Left ventricle myocardium inferior (tissue), 1 donor: ENCODE data around the gene CMTR2. TPM values are rescaled to one million over a fixed set of nuclear protein-coding genes. Genes with fewer than 3 reads are reported as not detected.

Experiments used
- DNase-seq: peaks from one replicate; pipeline ENCODE4 v3.0.0-alpha.2; 2020
- H3K27ac ChIP-seq: fragments of 200-600 bp; replicated peaks from 2 replicates; pipeline ENCODE4 v1.8.0; 2021
- H3K27me3 ChIP-seq: fragments of 200-600 bp; 2 replicates; pipeline ENCODE4 v1.8.0; 2021; ENCODE audit warnings: low read depth
- H3K36me3 ChIP-seq: fragments of 200-600 bp; 2 replicates; pipeline ENCODE4 v1.8.0; 2021
- H3K4me1 ChIP-seq: fragments of 200-600 bp; 2 replicates; pipeline ENCODE4 v1.8.0; 2021
- H3K4me3 ChIP-seq: fragments of 200-600 bp; 2 replicates; pipeline ENCODE4 v1.8.0; 2021; ENCODE audit warnings: mild to moderate bottlenecking, moderate library complexity
- H3K9me3 ChIP-seq: fragments of 200-600 bp; replicated peaks from 2 replicates; pipeline ENCODE4 v1.8.0; 2021
- intact Hi-C: fragments of 100-400 bp; cut with micrococcal nuclease; formaldehyde crosslinking; loops from one replicate; pipeline ENCODE4 v1.11.0; 2022
- total RNA-seq: library from RNA; stranded (reverse); fragmentation: NEBNext Ultra II Directional; extraction: Animal tissue kit (Norgen Biotek cat#: 25700); gene quantifications from one replicate; pipeline ENCODE4 v1.2.1, GENCODE V29; 2021
- TF ChIP-seq, protein P1 (sequence below): fragments of 200-600 bp; IDR thresholded peaks from 2 replicates; pipeline ENCODE4 v1.8.0; 2021; ENCODE audit warnings: antibody characterized with exemption, mild to moderate bottlenecking, borderline replicate concordance
- donor health status: DM: no; HTN: yes; CAD: no; lungs with severe emphysema.

Gene CMTR2
- total RNA-seq, 1 donor from 2014 or later = 9.3 TPM

DNA sequence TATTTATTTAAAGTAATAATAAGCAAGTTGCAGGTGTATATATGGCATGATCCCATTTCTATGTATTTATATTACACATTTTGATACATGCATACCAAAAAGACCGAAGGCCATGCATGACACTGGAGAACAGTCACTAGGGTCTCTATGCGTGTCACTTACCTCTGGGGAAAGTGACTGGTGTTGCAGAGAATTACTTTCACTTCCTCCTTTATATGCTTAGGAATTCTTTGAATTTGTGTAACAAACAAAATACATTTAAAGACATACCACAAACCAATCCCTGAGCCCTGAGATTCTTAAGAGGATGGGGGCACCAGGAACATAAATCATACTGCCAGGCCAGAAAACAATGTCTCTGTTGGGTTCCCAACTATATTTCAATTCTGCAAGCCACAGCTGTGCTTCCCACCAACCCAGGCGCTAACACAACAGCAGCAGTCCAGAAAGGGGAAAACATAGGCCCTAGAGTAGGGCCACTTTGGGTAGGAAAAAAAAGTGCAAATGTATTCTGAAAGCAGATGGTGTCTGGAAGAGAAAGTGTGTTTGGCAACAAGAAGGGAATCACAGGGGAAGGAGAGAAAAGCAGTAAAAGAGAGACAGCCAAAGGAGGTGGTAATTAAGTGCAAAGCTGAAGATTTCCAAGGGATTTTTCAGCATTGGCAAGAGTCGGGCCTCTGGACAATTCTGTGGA lies 34.2 kb downstream of the CMTR2 start:
- no peaks in the 10 kb centered on the region for H3K4me1 ChIP-seq
- H3K9me3 ChIP-seq = no peaks in the 10 kb centered on the region
- peaks cover 2% of the 10 kb centered on the region for H3K27me3 ChIP-seq
- H3K36me3 ChIP-seq = no peaks in the 10 kb centered on the region
- H3K27ac ChIP-seq = no peak overlapping the region
- DNase-seq = no peak
- intact Hi-C loops = no loop called here
- TF ChIP-seq, protein P1, sequence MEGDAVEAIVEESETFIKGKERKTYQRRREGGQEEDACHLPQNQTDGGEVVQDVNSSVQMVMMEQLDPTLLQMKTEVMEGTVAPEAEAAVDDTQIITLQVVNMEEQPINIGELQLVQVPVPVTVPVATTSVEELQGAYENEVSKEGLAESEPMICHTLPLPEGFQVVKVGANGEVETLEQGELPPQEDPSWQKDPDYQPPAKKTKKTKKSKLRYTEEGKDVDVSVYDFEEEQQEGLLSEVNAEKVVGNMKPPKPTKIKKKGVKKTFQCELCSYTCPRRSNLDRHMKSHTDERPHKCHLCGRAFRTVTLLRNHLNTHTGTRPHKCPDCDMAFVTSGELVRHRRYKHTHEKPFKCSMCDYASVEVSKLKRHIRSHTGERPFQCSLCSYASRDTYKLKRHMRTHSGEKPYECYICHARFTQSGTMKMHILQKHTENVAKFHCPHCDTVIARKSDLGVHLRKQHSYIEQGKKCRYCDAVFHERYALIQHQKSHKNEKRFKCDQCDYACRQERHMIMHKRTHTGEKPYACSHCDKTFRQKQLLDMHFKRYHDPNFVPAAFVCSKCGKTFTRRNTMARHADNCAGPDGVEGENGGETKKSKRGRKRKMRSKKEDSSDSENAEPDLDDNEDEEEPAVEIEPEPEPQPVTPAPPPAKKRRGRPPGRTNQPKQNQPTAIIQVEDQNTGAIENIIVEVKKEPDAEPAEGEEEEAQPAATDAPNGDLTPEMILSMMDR = no peak
- no peak overlapping the region for H3K4me3 ChIP-seq

DNA sequence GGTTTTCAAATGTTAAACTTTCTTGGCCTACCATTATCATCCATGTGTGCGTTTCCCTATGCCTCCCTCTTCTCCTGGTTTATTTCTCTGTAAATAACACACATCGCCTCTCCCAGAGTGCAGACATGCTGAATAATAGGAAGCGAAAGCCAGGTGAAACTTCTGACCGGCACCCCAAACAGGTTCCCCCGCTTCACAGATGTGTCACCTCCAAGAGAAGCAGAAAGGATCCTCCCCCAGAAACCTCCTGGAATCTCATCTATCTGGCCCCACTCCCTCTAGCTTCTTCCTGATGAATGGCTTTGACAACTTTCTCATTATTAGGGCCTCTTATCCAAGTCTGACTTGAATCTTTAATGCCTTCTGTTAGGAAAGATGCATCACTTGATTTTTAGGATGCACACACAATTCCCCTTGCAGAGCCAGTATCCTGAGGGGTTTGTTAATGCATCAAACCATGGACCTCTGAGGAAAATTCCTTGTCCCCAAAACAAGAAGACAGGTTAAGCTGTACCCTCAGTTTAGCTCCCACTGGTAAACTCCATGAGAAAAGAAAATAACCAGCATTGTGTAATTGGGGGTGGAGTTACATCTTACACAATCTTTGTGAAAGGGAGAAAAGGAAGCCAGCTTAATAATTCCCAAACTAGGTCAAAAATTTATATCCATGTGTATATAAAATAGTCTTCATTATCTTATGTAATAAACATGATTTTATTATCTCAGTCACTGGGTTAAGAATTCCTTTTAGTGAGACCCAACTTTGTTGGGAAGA lies 38.6 kb downstream of the CMTR2 start:
- no peak for DNase-seq
- Histone ChIP-seq H3K4me3 (no peak overlapping the region), H3K27me3 (peaks cover 4% of the 10 kb centered on the region), H3K9me3 (no peaks in the 10 kb centered on the region), H3K36me3 (no peaks in the 10 kb centered on the region), H3K27ac (no peak overlapping the region), H3K4me1 (no peaks in the 10 kb centered on the region)
- TF ChIP-seq, protein P1 = no peak
- intact Hi-C loops = no loop called here

DNA sequence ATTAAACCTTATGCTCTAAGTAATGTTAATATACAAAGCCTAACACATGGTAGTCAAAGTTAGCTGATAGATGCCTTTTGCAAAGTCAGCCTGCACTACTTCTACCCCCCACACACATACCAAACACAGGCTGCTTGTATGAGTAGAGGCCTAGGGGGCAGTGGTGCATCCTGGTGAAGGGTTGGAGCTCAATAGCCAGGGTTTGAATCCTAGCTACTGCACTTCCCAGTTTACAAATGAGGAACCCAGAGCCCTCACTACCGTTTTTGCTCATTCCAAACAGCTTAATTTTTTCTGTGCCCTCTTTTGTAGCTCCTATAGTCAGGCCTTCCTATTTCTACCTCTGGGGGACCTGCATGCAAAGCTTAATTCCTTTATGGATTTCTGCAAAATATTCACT lies 39.8 kb downstream of the CMTR2 start:
- intact Hi-C loops = no loop called here
- no peaks in the 10 kb centered on the region for H3K4me1 ChIP-seq
- no peaks in the 10 kb centered on the region for H3K9me3 ChIP-seq
- DNase-seq = no peak
- no peak overlapping the region for H3K4me3 ChIP-seq
- H3K36me3 ChIP-seq = no peaks in the 10 kb centered on the region
- peaks cover 4% of the 10 kb centered on the region for H3K27me3 ChIP-seq
- TF ChIP-seq, protein P1 = no peak
- H3K27ac ChIP-seq = no peak overlapping the region

DNA sequence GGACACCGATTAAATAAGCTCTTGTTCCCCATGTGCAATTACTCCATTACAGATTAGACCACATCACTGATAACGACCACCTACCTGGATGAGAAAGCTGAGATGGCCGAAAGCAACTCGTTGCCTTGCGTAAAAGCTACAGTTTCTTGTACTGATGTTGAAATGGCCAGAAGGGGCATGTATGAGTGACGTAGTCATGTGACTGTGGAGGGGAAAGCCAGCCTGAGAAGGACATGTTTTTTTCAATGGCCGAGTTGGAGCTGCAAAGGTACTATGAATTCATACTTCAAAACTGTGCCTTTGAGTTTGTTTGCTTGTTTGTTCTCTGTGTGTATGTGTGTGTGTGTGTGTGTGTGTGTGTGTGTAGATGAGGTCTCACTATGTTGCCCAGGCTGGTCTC lies 41.7 kb downstream of the CMTR2 start:
- intact Hi-C loops = no loop called here

DNA sequence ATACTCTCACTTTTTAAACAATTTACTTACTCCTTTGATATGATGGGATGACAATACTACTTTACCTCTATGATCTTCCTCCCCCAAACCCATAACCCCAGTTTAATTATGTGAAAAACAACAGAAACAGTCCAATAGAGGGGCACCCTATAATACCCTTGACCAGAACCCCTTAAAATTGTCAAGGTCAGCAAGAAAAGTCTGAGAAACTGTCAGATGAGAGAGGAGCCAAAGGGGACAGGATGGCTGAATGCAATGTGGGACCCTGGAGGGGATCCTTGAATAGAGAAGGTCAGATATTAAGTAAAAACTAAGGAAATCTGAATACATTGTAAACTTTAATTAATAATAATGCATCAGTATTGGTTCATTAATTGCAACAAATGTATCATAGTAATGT lies 42.9 kb downstream of the CMTR2 start:
- Histone ChIP-seq H3K27ac (no peak overlapping the region), H3K4me3 (no peak overlapping the region), H3K4me1 (no peaks in the 10 kb centered on the region), H3K27me3 (peaks cover 4% of the 10 kb centered on the region), H3K9me3 (no peaks in the 10 kb centered on the region), H3K36me3 (no peaks in the 10 kb centered on the region)
- DNase-seq = no peak
- intact Hi-C loops = no loop called here
- TF ChIP-seq, protein P1 = no peak

More for the DNA sequence above, 41.7 kb downstream of the CMTR2 start:
- Histone ChIP-seq H3K36me3 (no peaks in the 10 kb centered on the region), H3K27ac (no peak overlapping the region), H3K4me1 (no peaks in the 10 kb centered on the region), H3K4me3 (no peak overlapping the region), H3K9me3 (no peaks in the 10 kb centered on the region), H3K27me3 (peaks cover 4% of the 10 kb centered on the region)
- DNase-seq = no peak
- TF ChIP-seq, protein P1 = no peak
